Tibial nerve (tissue), 4 donors: ENCODE measurements around the gene MFAP5. TPM values are rescaled to one million over a fixed set of nuclear protein-coding genes. Genes with fewer than 3 reads are reported as not detected.

Source experiments
- DNase-seq, 2 donors: peaks; one replicate each; pipeline ENCODE4 v3.0.0-alpha.2; 2019; ENCODE audit warnings: low spot score in 2 of 2
- H3K27ac ChIP-seq, 4 donors: fragments of 200-600 bp; sonication (generic) in 3 of 4; one replicate each; pipeline ENCODE4 v1.5.1; 2017 to 2019; ENCODE audit warnings: mild to moderate bottlenecking in 1 of 4
- H3K27me3 ChIP-seq, 2 donors: fragments of 200-600 bp; sonication (generic) in 1 of 2; one replicate each; pipeline versions ENCODE4 v1.5.1 to v1.6.0; 2017 to 2019
- H3K36me3 ChIP-seq, 3 donors: fragments of 200-600 bp; sonication (generic); one replicate each; pipeline ENCODE4 v1.5.1; 2018 to 2019
- H3K4me1 ChIP-seq, 4 donors: fragments of 200-600 bp; sonication (generic) in 3 of 4; one replicate each; pipeline ENCODE4 v1.5.1; 2017 to 2019
- H3K4me3 ChIP-seq, 4 donors: fragments of 200-600 bp; sonication (generic) in 3 of 4; one replicate each; pipeline ENCODE4 v1.5.1; 2017 to 2019; ENCODE audit warnings: mild to moderate bottlenecking in 1 of 4, moderate library complexity in 1 of 4
- H3K9me3 ChIP-seq, 4 donors: fragments of 200-600 bp; sonication (generic) in 3 of 4; one replicate each; pipeline ENCODE4 v1.5.1; 2017 to 2019
- CTCF ChIP-seq, 5 experiments: fragments of 200-600 bp in 3 of 5; fragments of 450-650 bp in 2 of 5; sonication (generic) in 3 of 5; IDR thresholded peaks; one replicate each; pipeline ENCODE4 v1.5.1; 2016 to 2019; ENCODE audit warnings: antibody characterized with exemption in 5 of 5, mild to moderate bottlenecking in 3 of 5, moderate library complexity in 2 of 5
- EP300 ChIP-seq, 2 donors: sonication (generic); formaldehyde crosslinking; IDR thresholded peaks; one replicate each; pipeline ENCODE4 v1.6.1; 2017; ENCODE audit warnings: antibody characterized with exemption in 2 of 2, mild to moderate bottlenecking in 1 of 2
- POLR2A ChIP-seq, 2 donors: fragments of 450-650 bp; IDR thresholded peaks; one replicate each; pipeline ENCODE4 v1.6.1; 2017; ENCODE audit warnings: antibody characterized with exemption in 2 of 2, mild to moderate bottlenecking in 2 of 2, moderate library complexity in 2 of 2
- WGBS, 2 donors: methylation state at CpG; one replicate each; pipeline ENCODE4 v1.1.5; 2018; 5-methylcytosine and 5-hydroxymethylcytosine counted together
- total RNA-seq, 4 donors: library from RNA; depleted of rRNA; stranded (reverse); fragments of >200 nt; gene quantifications; one replicate each; pipeline ENCODE4 v1.1.0, GENCODE V29; 2016

Gene MFAP5
- total RNA-seq, 4 donors from 2014 or later, result 153 to 895 (median 613) TPM

- TF ChIP-seq EP300 (IDR thresholded peaks at IDR 0.05), result no peak
- TF ChIP-seq CTCF (IDR thresholded peaks at IDR 0.05), result no peak
- no peak for TF ChIP-seq POLR2A (IDR thresholded peaks at IDR 0.05)
- 74% methylated on average over 2 of the region's 2 CpGs for WGBS, 2 donors
- Histone ChIP-seq H3K9me3 (no peaks in the 10 kb centered on the region), H3K27me3 (no peaks in the 10 kb centered on the region), H3K36me3 (no peaks in the 10 kb centered on the region), H3K27ac (no peak within 1 kb of the TSS), H3K4me3 (no peak within 1 kb of the TSS), H3K4me1 (peaks cover 0 to 9% (median 0%) of the 10 kb centered on the region in 4 donors)
- no peak for DNase-seq
Measured at GRCh38 chr12:8612629-8613028, 50.0 kb downstream of the MFAP5 start, which contains the start of gene AICDA. Gene AICDA (minus strand): TSS chr12:8612859. CDS start chr12:8612767, 92 bp downstream.

- Histone ChIP-seq H3K36me3 (no peaks in the 10 kb centered on the region), H3K4me1 (peaks cover 0 to 9% (median 0%) of the 10 kb centered on the region in 4 donors), H3K4me3 (no peak overlapping the region), H3K27me3 (no peaks in the 10 kb centered on the region), H3K27ac (no peak overlapping the region), H3K9me3 (no peaks in the 10 kb centered on the region)
- 15 to 17% methylated on average over 5 of the region's 5 CpGs for WGBS, 2 donors
- TF ChIP-seq CTCF (IDR thresholded peaks at IDR 0.05) (peak; percentile 55 to 66 (median 59)), POLR2A (IDR thresholded peaks at IDR 0.05) (no peak)
- DNase-seq, result peak in 1 of 2 donors; percentile 22
Measured at GRCh38 chr12:8609061-8609570, 53.5 kb downstream of the MFAP5 start.

- Histone ChIP-seq H3K27me3 (no peaks in the 10 kb centered on the region), H3K9me3 (no peaks in the 10 kb centered on the region), H3K4me1 (peaks cover 0 to 9% (median 0%) of the 10 kb centered on the region in 4 donors), H3K27ac (no peak overlapping the region), H3K36me3 (no peaks in the 10 kb centered on the region), H3K4me3 (no peak overlapping the region)
- 91 to 92% methylated on average over 6 of the region's 6 CpGs for WGBS, 2 donors
- no peak for DNase-seq
- no peak for TF ChIP-seq EP300 (IDR thresholded peaks at IDR 0.05)
- TF ChIP-seq POLR2A (IDR thresholded peaks at IDR 0.05), result no peak
- TF ChIP-seq CTCF (IDR thresholded peaks at IDR 0.05), result no peak
Measured at GRCh38 chr12:8606890-8607289, 55.7 kb downstream of the MFAP5 start.

- H3K4me1 ChIP-seq, result peaks cover 0 to 9% (median 0%) of the 10 kb centered on the region in 4 donors
- DNase-seq, result no peak
- 93 to 95% methylated on average over 30 of the region's 30 CpGs for WGBS, 2 donors
- no peaks in the 10 kb centered on the region for H3K27me3 ChIP-seq
- H3K9me3 ChIP-seq, result no peaks in the 10 kb centered on the region
- TF ChIP-seq CTCF (IDR thresholded peaks at IDR 0.05), result no peak
- TF ChIP-seq EP300 (IDR thresholded peaks at IDR 0.05), result no peak
- no peak for TF ChIP-seq POLR2A (IDR thresholded peaks at IDR 0.05)
- H3K36me3 ChIP-seq, result no peaks in the 10 kb centered on the region
- no peak overlapping the region for H3K4me3 ChIP-seq
- no peak overlapping the region for H3K27ac ChIP-seq
Measured at GRCh38 chr12:8605057-8605456, 57.6 kb downstream of the MFAP5 start.

- Histone ChIP-seq H3K27ac (no peak overlapping the region), H3K4me3 (no peak overlapping the region), H3K4me1 (peaks cover 0 to 3% (median 0%) of the 10 kb centered on the region in 4 donors), H3K36me3 (no peaks in the 10 kb centered on the region), H3K9me3 (no peaks in the 10 kb centered on the region), H3K27me3 (no peaks in the 10 kb centered on the region)
- 44 to 55% methylated on average over 3 of the region's 3 CpGs for WGBS, 2 donors
- TF ChIP-seq CTCF (IDR thresholded peaks at IDR 0.05) (no peak), EP300 (IDR thresholded peaks at IDR 0.05) (no peak), POLR2A (IDR thresholded peaks at IDR 0.05) (no peak)
- no peak for DNase-seq
Measured at GRCh38 chr12:8603856-8604255, 58.8 kb downstream of the MFAP5 start.
